ENCODE measurements around the gene NGF. TPM values are rescaled to one million over a fixed set of nuclear protein-coding genes. Genes with fewer than 3 reads are reported as not detected.

Gene NGF
- total RNA-seq, 4 donors from 2014 or later: 0.42 to 1.4 (median 0.84) TPM; not detected in 1

- no peak for DNase-seq (ENCODE audit: low spot score in 2 of 2)
- intact Hi-C loops (cut with DNase I; ENCODE audit: low total_unique reads): no loop called here
- WGBS, 2 donors: 78 to 92% methylated on average over 2 of the region's 2 CpGs
- H3K4me3 ChIP-seq (ENCODE audit: low read depth, poor library complexity, severe bottlenecking): no peak overlapping the region
- TF ChIP-seq POLR2A (IDR thresholded peaks at IDR 0.05): no peak
- TF ChIP-seq, protein P1, sequence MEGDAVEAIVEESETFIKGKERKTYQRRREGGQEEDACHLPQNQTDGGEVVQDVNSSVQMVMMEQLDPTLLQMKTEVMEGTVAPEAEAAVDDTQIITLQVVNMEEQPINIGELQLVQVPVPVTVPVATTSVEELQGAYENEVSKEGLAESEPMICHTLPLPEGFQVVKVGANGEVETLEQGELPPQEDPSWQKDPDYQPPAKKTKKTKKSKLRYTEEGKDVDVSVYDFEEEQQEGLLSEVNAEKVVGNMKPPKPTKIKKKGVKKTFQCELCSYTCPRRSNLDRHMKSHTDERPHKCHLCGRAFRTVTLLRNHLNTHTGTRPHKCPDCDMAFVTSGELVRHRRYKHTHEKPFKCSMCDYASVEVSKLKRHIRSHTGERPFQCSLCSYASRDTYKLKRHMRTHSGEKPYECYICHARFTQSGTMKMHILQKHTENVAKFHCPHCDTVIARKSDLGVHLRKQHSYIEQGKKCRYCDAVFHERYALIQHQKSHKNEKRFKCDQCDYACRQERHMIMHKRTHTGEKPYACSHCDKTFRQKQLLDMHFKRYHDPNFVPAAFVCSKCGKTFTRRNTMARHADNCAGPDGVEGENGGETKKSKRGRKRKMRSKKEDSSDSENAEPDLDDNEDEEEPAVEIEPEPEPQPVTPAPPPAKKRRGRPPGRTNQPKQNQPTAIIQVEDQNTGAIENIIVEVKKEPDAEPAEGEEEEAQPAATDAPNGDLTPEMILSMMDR (IDR thresholded peaks at IDR 0.05): no peak
Measured at GRCh38 chr1:115296981-115297380, 41.1 kb downstream of the NGF start.

DNA sequence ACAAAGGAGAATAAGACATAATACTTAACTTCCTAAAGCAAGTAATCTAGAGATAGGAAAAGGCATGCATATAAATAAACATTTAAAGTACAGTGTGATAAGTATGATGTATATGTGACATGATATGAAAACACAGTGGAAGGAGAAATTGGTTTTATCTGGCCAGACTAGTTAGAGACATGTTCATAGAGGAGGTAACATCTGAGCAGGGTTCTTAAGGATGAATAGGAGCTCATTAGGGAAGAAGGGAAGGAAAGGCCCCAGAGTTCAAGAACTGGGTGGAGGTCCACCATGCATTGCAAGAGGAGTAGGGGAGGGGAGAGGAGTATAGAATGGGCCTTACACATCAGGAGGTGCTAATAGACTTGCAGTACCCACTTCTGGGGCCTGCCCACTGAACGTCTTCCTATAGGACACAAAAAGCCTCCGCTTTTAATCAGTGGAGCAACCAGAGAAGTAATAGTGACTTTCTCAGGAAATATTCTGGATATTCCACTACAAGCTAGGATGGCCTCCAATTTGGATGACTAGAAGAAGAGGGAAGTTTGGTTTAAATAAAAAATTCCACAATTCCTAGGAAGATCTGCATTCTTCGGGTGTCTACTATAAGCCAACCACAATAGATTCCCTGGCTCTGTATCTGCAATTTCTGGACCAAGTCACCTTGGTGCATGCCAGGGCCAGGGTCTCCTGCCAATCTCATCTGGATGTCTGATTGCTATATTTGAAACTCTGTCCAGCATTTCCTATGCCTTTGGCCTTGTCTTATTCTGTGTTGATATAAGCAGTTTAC is 41.9 kb downstream of the NGF start:
- no peak for DNase-seq (ENCODE audit: low spot score in 2 of 2)
- intact Hi-C loops (cut with DNase I; ENCODE audit: low total_unique reads): no loop called here
- 73 to 80% methylated on average over 3 of the region's 3 CpGs for WGBS, 2 donors
- no peak for TF ChIP-seq POLR2A (IDR thresholded peaks at IDR 0.05)
- TF ChIP-seq, protein P1 (IDR thresholded peaks at IDR 0.05): no peak
- no peak overlapping the region for H3K4me3 ChIP-seq (ENCODE audit: low read depth, poor library complexity, severe bottlenecking)

DNA sequence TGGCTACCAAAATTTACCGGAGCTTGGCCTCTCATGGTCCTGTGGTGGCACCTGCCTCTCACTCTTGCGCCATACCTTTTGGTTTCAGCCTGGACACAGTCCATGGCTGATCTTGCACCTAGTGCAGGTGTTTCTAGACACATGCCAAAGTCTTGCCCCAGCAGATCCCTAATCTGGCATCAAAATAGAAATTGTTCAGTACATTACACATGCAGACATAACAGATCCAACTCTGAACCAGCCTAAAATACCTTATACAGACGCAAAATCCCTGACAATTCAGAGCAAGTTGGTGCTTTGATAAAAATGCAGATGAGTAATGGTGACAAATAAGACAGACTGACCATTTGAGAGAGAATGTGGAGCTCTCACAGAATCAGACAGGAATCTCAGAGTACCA is 44.1 kb downstream of the NGF start:
- 62 to 66% methylated on average over 3 of the region's 3 CpGs for WGBS, 2 donors
- no peak for DNase-seq (ENCODE audit: low spot score in 2 of 2)
- intact Hi-C loops (cut with DNase I; ENCODE audit: low total_unique reads): no loop called here
- no peak overlapping the region for H3K4me3 ChIP-seq (ENCODE audit: low read depth, poor library complexity, severe bottlenecking)
- TF ChIP-seq, protein P1 (IDR thresholded peaks at IDR 0.05): no peak
- no peak for TF ChIP-seq POLR2A (IDR thresholded peaks at IDR 0.05)

DNA sequence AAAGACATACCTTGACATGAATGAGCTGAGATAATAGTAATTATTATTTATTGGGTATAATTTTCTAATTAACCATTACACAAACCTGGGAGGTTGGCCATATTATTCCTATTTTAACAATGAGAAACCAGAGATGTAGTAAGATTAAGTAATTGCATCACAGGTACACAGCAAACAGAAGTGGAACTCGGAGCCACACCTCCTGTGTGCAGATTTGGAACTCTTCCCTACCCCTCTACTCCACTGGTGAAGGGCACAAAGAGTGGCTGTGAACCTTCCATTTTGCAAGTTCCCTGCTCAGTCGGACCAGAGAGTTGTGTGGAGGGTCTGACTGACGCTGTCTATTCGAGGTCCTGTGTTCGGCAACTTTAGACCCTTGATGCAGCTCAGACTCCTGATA is 45.0 kb downstream of the NGF start:
- 75 to 85% methylated on average over 5 of the region's 5 CpGs for WGBS, 2 donors
- intact Hi-C loops (cut with DNase I; ENCODE audit: low total_unique reads): no loop called here
- no peak overlapping the region for H3K4me3 ChIP-seq (ENCODE audit: low read depth, poor library complexity, severe bottlenecking)
- DNase-seq (ENCODE audit: low spot score in 2 of 2): no peak
- TF ChIP-seq POLR2A (IDR thresholded peaks at IDR 0.05): no peak
- TF ChIP-seq, protein P1 (IDR thresholded peaks at IDR 0.05): no peak

DNA sequence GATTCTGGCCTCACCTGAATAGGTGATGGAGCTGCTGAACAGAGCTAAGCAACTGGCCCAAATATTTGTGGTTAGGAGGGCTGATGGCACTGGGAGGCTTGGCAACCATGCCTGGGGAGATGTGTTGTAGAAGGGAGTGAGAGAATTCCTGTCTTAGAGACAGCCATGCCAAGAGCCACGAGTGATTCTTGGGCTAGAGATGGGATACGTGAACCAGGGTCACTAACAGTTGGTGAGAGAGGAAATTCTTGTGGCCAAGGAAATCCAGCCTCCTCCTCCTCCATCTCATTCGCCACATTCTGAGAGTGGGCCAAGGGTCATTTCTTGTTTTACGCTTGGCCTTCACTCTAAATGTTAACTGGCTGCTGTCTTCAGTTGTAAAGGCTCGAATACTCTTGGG is 46.3 kb downstream of the NGF start:
- 73 to 75% methylated on average over 5 of the region's 5 CpGs for WGBS, 2 donors

More for the DNA sequence above, 46.3 kb downstream of the NGF start:
- H3K4me3 ChIP-seq (ENCODE audit: low read depth, poor library complexity, severe bottlenecking): no peak overlapping the region
- intact Hi-C loops (cut with DNase I; ENCODE audit: low total_unique reads): no loop called here
- DNase-seq (ENCODE audit: low spot score in 2 of 2): no peak
- TF ChIP-seq, protein P1 (IDR thresholded peaks at IDR 0.05): no peak
- no peak for TF ChIP-seq POLR2A (IDR thresholded peaks at IDR 0.05)

All from lower leg skin (tissue), 4 donors.